NCI-H526 treated with DMSO at 0.1 percent for 48 hours (cell line): ENCODE data around the gene LTK.

Experiments used
- DNase-seq: peaks from one replicate; lab custom pipeline; 2025; lab: John Stamatoyannopoulos, UW

Gene LTK

GRCh38 chr15:41513506-41514227, at the start of gene LTK:
Gene LTK, minus strand, starts transcription at chr15:41513827. Its CDS starts 118 bp downstream, at chr15:41513709.
- DNase-seq = no peak

GRCh38 chr15:41562784-41563198, 49.2 kb upstream of the LTK start:
- no peak for DNase-seq

- no peak for DNase-seq
Observed at GRCh38 chr15:41562244-41562643, 48.6 kb upstream of the LTK start.

GRCh38 chr15:41561777-41562145, 48.1 kb upstream of the LTK start:
- DNase-seq = no peak

- no peak for DNase-seq
Observed at GRCh38 chr15:41561104-41561776, 47.6 kb upstream of the LTK start.

GRCh38 chr15:41560572-41560874, 46.9 kb upstream of the LTK start:
- DNase-seq = no peak

- DNase-seq = no peak
Observed at GRCh38 chr15:41559239-41559782, 45.7 kb upstream of the LTK start.

- no peak for DNase-seq
Observed at GRCh38 chr15:41558400-41559238, 45.0 kb upstream of the LTK start, which contains the start of gene TYRO3. Gene TYRO3, plus strand, starts transcription at chr15:41559212. Its CDS starts 46 bp downstream, at chr15:41559258.

GRCh38 chr15:41557673-41558399, 44.2 kb upstream of the LTK start:
- peak; percentile 35 for DNase-seq

GRCh38 chr15:41556677-41557076, 43.0 kb upstream of the LTK start:
- DNase-seq = no peak

GRCh38 chr15:41554915-41555314, 41.3 kb upstream of the LTK start:
- no peak for DNase-seq

- DNase-seq = no peak
Observed at GRCh38 chr15:41554343-41554742, 40.7 kb upstream of the LTK start.

GRCh38 chr15:41553731-41554130, 40.1 kb upstream of the LTK start:
- DNase-seq = no peak

GRCh38 chr15:41550066-41550775, 36.6 kb upstream of the LTK start:
- no peak for DNase-seq

GRCh38 chr15:41546851-41547786, 33.5 kb upstream of the LTK start:
- no peak for DNase-seq

GRCh38 chr15:41545218-41545617, 31.6 kb upstream of the LTK start:
- no peak for DNase-seq

- DNase-seq = no peak
Observed at GRCh38 chr15:41544650-41545015, 31.0 kb upstream of the LTK start.

- DNase-seq = no peak
Observed at GRCh38 chr15:41543521-41543870, 29.9 kb upstream of the LTK start.

- no peak for DNase-seq
Observed at GRCh38 chr15:41536866-41537265, 23.2 kb upstream of the LTK start.

- DNase-seq = no peak
Observed at GRCh38 chr15:41535544-41535943, 21.9 kb upstream of the LTK start.
